HepG2 (cell line): ENCODE data around the gene TEF. TPM values are rescaled to one million over a fixed set of nuclear protein-coding genes. Genes with fewer than 3 reads are reported as not detected.

ENCODE experiments used
- CREM ChIP-seq, 2 experiments: sonication (generic) in 1 of 2; formaldehyde crosslinking in 1 of 2; IDR thresholded peaks; 2 replicates each; pipeline versions ENCODE4 v1.4.0 to v1.6.1; 2016 to 2020; ENCODE audit warnings: antibody characterized with exemption in 1 of 2, mild to moderate bottlenecking in 1 of 2, missing genetic modification reagents in 1 of 2
- KLF16 ChIP-seq, 2 experiments: sonication (generic) in 1 of 2; formaldehyde crosslinking in 1 of 2; IDR thresholded peaks; 2 replicates each; pipeline versions ENCODE4 v1.6.1 to v1.8.0; 2016 to 2023; ENCODE audit warnings: missing genetic modification reagents in 2 of 2, missing compliant biosample characterization in 1 of 2
- MIXL1 ChIP-seq: IDR thresholded peaks from 2 replicates; pipeline ENCODE4 v1.6.1; 2016
- SUZ12 ChIP-seq: fragments of 150-350 bp; IDR thresholded peaks from 2 replicates; pipeline ENCODE4 v1.6.1; 2014; ENCODE audit warnings: low read depth, low read length
- ZNF205 ChIP-seq: IDR thresholded peaks from 2 replicates; pipeline ENCODE4 v1.6.1; 2018; ENCODE audit warnings: missing biosample characterization, missing genetic modification reagents
- ZNF556 ChIP-seq: sonication (generic); formaldehyde crosslinking; IDR thresholded peaks from 2 replicates; pipeline ENCODE4 v1.4.0; 2020; ENCODE audit warnings: mild to moderate bottlenecking, missing genetic modification reagents, borderline replicate concordance
- ZNF572 ChIP-seq: sonication (generic); formaldehyde crosslinking; IDR thresholded peaks from 2 replicates; pipeline ENCODE4 v1.5.1; 2020; ENCODE audit warnings: mild to moderate bottlenecking, missing genetic modification reagents
- ZNF670 ChIP-seq: sonication (generic); formaldehyde crosslinking; IDR thresholded peaks from 2 replicates; pipeline ENCODE4 v1.8.0; 2022; ENCODE audit warnings: mild to moderate bottlenecking, missing genetic modification reagents, borderline replicate concordance
- ZNF83 ChIP-seq: sonication (generic); formaldehyde crosslinking; IDR thresholded peaks from 2 replicates; pipeline ENCODE4 v1.4.0; 2020; ENCODE audit warnings: missing genetic modification reagents, mild to moderate bottlenecking, borderline replicate concordance
- polyA plus RNA-seq, 8 experiments: library from polyadenylated mRNA; depleted of rRNA in 3 of 8; stranded (reverse) in 7 of 8; unstranded in 1 of 8; fragments of >200 nt; fragmentation: Illumina TruSeq in 4 of 8; extraction: Trizol in 4 of 8; gene quantifications; 2 replicates each; pipeline versions ENCODE4 v1.2.1 to v1.2.3, GENCODE V29; 2011 to 2016; ENCODE audit warnings: low read depth in 4 of 8, missing spikeins in 1 of 8, mixed read lengths in 1 of 8; ENCODE audit not compliant: insufficient read depth in 1 of 8
- total RNA-seq, 5 experiments: library from RNA; depleted of rRNA; stranded (reverse); fragments of >200 nt; fragmentation: Illumina TruSeq; extraction: Trizol; gene quantifications; 2 replicates each; pipeline ENCODE4 v1.2.3, GENCODE V29; 2016; ENCODE audit warnings: low read depth in 1 of 5
- TF ChIP-seq, protein P1 (sequence below): sonication (generic); formaldehyde crosslinking; IDR thresholded peaks from 2 replicates; pipeline ENCODE4 v1.4.0; 2020; ENCODE audit warnings: missing genetic modification reagents
- TF ChIP-seq, protein P2 (sequence below): sonication (generic); formaldehyde crosslinking; IDR thresholded peaks from 2 replicates; pipeline ENCODE4 v1.9.0; 2022; ENCODE audit warnings: missing genetic modification reagents, mild to moderate bottlenecking, borderline replicate concordance
- TF ChIP-seq, protein P3 (sequence below): sonication (generic); formaldehyde crosslinking; IDR thresholded peaks from 2 replicates; pipeline ENCODE4 v1.4.0; 2020; ENCODE audit warnings: missing genetic modification reagents
- TF ChIP-seq, protein P4 (sequence below): sonication (generic); formaldehyde crosslinking; IDR thresholded peaks from 2 replicates; pipeline ENCODE4 v1.5.1; 2020; ENCODE audit warnings: mild to moderate bottlenecking, missing genetic modification reagents, moderate library complexity
- TF ChIP-seq, protein P5 (sequence below): sonication (generic); formaldehyde crosslinking; IDR thresholded peaks from 2 replicates; pipeline ENCODE4 v1.5.0; 2020; ENCODE audit warnings: missing genetic modification reagents
- TF ChIP-seq, protein P6 (sequence below): IDR thresholded peaks from 2 replicates; pipeline ENCODE4 v1.6.1; 2016
- TF ChIP-seq, protein P7 (sequence below): sonication (generic); formaldehyde crosslinking; conservative IDR thresholded peaks from 2 replicates; pipeline ENCODE4 v1.4.0; 2020; ENCODE audit warnings: missing genetic modification reagents

TEF gene
- total and polyA plus RNA-seq, 2 of the 13 experiments (the other 11 are each of a cell fraction or from before 2014, with no cell fraction given), result 7.6 to 11.2 TPM

DNA sequence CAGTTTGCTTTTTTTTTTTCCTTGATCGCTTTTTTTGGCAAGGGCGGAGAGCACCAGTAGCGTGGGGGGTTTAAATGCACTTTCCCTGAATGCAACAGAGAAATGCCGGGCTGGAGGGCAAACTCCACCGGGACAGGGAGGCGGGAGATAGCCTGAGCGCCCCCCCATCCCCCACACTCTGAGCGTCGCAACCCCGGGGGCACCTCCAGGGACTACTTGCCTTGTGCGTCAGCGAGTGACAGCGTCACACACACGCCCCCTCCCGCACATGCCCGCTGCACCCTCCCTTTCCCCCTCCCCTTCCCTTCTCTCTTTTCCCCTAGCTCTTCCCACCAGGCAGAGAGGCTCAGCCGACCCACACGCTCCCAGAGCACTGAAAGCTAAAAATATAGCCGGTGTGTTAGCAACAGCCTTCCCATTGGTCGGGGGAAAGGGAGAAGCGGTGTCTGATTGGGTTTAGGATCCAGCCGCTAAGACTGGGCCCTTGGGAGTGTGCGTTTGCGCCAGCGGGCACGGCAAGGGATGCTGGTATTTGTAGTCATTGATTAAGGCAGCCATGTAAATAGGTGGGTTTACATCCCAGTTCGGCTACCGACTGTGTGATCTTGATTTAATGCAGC lies 66.6 kb downstream of the TEF start (continued):
- TF ChIP-seq ZNF205 (CRISPR knock-in tag), result no peak
- TF ChIP-seq, protein P1, sequence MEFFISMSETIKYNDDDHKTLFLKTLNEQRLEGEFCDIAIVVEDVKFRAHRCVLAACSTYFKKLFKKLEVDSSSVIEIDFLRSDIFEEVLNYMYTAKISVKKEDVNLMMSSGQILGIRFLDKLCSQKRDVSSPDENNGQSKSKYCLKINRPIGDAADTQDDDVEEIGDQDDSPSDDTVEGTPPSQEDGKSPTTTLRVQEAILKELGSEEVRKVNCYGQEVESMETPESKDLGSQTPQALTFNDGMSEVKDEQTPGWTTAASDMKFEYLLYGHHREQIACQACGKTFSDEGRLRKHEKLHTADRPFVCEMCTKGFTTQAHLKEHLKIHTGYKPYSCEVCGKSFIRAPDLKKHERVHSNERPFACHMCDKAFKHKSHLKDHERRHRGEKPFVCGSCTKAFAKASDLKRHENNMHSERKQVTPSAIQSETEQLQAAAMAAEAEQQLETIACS (CRISPR knock-in tag), result no peak
- TF ChIP-seq ZNF572 (CRISPR knock-in tag), result no peak
- TF ChIP-seq, protein P2, sequence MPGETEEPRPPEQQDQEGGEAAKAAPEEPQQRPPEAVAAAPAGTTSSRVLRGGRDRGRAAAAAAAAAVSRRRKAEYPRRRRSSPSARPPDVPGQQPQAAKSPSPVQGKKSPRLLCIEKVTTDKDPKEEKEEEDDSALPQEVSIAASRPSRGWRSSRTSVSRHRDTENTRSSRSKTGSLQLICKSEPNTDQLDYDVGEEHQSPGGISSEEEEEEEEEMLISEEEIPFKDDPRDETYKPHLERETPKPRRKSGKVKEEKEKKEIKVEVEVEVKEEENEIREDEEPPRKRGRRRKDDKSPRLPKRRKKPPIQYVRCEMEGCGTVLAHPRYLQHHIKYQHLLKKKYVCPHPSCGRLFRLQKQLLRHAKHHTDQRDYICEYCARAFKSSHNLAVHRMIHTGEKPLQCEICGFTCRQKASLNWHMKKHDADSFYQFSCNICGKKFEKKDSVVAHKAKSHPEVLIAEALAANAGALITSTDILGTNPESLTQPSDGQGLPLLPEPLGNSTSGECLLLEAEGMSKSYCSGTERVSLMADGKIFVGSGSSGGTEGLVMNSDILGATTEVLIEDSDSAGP, result peak; percentile 77
- no peak for TF ChIP-seq ZNF83
- no peak for TF ChIP-seq ZNF670
- TF ChIP-seq, protein P3, sequence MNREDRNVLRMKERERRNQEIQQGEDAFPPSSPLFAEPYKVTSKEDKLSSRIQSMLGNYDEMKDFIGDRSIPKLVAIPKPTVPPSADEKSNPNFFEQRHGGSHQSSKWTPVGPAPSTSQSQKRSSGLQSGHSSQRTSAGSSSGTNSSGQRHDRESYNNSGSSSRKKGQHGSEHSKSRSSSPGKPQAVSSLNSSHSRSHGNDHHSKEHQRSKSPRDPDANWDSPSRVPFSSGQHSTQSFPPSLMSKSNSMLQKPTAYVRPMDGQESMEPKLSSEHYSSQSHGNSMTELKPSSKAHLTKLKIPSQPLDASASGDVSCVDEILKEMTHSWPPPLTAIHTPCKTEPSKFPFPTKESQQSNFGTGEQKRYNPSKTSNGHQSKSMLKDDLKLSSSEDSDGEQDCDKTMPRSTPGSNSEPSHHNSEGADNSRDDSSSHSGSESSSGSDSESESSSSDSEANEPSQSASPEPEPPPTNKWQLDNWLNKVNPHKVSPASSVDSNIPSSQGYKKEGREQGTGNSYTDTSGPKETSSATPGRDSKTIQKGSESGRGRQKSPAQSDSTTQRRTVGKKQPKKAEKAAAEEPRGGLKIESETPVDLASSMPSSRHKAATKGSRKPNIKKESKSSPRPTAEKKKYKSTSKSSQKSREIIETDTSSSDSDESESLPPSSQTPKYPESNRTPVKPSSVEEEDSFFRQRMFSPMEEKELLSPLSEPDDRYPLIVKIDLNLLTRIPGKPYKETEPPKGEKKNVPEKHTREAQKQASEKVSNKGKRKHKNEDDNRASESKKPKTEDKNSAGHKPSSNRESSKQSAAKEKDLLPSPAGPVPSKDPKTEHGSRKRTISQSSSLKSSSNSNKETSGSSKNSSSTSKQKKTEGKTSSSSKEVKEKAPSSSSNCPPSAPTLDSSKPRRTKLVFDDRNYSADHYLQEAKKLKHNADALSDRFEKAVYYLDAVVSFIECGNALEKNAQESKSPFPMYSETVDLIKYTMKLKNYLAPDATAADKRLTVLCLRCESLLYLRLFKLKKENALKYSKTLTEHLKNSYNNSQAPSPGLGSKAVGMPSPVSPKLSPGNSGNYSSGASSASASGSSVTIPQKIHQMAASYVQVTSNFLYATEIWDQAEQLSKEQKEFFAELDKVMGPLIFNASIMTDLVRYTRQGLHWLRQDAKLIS (CRISPR knock-in tag), result peak; percentile 31; the same call in 1 of the 2 replicates
- TF ChIP-seq MIXL1 (CRISPR knock-in tag), result 0 out of 2 replicates have a peak, but pooled peaks have one; percentile 48
- peak; percentile 91 for TF ChIP-seq CREM (IDR thresholded peaks at IDR 0.05)
- no peak for TF ChIP-seq CREM (CRISPR knock-in tag; IDR thresholded peaks at IDR 0.05)
- TF ChIP-seq KLF16 (CRISPR knock-in tag; IDR thresholded peaks at IDR 0.05), result peak in 1 of 2 experiments; percentile 58; a peak in 1 of 4 replicates
- TF ChIP-seq, protein P4, sequence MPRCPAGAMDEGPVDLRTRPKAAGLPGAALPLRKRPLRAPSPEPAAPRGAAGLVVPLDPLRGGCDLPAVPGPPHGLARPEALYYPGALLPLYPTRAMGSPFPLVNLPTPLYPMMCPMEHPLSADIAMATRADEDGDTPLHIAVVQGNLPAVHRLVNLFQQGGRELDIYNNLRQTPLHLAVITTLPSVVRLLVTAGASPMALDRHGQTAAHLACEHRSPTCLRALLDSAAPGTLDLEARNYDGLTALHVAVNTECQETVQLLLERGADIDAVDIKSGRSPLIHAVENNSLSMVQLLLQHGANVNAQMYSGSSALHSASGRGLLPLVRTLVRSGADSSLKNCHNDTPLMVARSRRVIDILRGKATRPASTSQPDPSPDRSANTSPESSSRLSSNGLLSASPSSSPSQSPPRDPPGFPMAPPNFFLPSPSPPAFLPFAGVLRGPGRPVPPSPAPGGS (CRISPR knock-in tag), result no peak
- TF ChIP-seq, protein P5, sequence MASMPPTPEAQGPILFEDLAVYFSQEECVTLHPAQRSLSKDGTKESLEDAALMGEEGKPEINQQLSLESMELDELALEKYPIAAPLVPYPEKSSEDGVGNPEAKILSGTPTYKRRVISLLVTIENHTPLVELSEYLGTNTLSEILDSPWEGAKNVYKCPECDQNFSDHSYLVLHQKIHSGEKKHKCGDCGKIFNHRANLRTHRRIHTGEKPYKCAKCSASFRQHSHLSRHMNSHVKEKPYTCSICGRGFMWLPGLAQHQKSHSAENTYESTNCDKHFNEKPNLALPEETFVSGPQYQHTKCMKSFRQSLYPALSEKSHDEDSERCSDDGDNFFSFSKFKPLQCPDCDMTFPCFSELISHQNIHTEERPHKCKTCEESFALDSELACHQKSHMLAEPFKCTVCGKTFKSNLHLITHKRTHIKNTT (CRISPR knock-in tag), result no peak
- TF ChIP-seq, protein P6, sequence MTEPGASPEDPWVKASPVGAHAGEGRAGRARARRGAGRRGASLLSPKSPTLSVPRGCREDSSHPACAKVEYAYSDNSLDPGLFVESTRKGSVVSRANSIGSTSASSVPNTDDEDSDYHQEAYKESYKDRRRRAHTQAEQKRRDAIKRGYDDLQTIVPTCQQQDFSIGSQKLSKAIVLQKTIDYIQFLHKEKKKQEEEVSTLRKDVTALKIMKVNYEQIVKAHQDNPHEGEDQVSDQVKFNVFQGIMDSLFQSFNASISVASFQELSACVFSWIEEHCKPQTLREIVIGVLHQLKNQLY (CRISPR knock-in tag), result no peak; the same call in 1 of the 2 replicates
- TF ChIP-seq, protein P7, sequence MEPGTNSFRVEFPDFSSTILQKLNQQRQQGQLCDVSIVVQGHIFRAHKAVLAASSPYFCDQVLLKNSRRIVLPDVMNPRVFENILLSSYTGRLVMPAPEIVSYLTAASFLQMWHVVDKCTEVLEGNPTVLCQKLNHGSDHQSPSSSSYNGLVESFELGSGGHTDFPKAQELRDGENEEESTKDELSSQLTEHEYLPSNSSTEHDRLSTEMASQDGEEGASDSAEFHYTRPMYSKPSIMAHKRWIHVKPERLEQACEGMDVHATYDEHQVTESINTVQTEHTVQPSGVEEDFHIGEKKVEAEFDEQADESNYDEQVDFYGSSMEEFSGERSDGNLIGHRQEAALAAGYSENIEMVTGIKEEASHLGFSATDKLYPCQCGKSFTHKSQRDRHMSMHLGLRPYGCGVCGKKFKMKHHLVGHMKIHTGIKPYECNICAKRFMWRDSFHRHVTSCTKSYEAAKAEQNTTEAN, result no peak
- TF ChIP-seq ZNF556 (CRISPR knock-in tag), result no peak
- TF ChIP-seq SUZ12, result peak; percentile 68
